PC-9 (cell line): ENCODE results near the gene ESPNL.

Experiments used
- EZH2 ChIP-seq: fragments of 200-600 bp; sonication (generic); IDR thresholded peaks from 2 replicates; pipeline ENCODE4 v1.8.0; 2017; ENCODE audit warnings: antibody characterized with exemption, low read depth
- TF ChIP-seq, protein P1 (sequence below): fragments of 200-600 bp; sonication (generic); conservative IDR thresholded peaks from 2 replicates; pipeline ENCODE4 v1.6.1; 2017; ENCODE audit warnings: mixed run types, antibody characterized with exemption, mild to moderate bottlenecking, moderate library complexity

DNA sequence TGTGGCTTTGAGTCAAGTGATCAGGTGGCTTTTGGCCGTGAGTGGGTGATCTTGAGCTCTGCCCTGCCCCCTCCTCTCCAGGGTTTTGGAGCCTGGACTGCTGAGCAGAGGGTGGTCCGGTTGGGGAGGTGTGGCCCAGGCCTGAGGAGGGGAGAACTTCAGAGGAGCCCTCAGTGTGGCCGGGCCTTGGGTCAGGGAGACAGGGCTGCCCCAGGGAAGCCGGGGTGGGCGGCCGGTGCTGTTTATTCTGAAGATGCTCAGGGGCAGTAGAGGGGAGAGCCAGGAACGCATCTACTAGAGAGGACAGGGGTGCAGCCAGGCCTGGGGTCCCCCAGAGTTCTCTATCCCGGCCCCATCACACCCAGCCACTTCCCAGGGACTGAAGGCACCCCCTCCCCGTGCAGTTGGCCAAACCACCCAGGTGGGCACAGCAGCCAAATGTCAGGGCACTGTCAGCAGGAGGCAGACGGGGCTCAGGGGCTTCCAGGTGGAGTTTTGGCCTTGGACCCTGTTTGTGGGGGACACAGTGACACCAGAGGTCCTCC is 59.6 kb downstream of the ESPNL start:
- TF ChIP-seq, protein P1, sequence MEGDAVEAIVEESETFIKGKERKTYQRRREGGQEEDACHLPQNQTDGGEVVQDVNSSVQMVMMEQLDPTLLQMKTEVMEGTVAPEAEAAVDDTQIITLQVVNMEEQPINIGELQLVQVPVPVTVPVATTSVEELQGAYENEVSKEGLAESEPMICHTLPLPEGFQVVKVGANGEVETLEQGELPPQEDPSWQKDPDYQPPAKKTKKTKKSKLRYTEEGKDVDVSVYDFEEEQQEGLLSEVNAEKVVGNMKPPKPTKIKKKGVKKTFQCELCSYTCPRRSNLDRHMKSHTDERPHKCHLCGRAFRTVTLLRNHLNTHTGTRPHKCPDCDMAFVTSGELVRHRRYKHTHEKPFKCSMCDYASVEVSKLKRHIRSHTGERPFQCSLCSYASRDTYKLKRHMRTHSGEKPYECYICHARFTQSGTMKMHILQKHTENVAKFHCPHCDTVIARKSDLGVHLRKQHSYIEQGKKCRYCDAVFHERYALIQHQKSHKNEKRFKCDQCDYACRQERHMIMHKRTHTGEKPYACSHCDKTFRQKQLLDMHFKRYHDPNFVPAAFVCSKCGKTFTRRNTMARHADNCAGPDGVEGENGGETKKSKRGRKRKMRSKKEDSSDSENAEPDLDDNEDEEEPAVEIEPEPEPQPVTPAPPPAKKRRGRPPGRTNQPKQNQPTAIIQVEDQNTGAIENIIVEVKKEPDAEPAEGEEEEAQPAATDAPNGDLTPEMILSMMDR, result no peak
- TF ChIP-seq EZH2, result no peak
